HG03457 (cell line): Measurements from ENCODE around the gene SERPINA5.
"Not testable (repeated sequence)": the region's sequence is repeated elsewhere in the genome, so short reads cannot be mapped to it uniquely, and the experiment has no call there.

Experiments used
- ATAC-seq: cut with Tn5 transposase; IDR thresholded peaks from one replicate; pipeline ENCODE4 v1.9.1; 2021; ENCODE audit warnings: moderate number of reproducible peaks; ENCODE audit not compliant: unreplicated experiment

The SERPINA5 gene

GRCh38 chr14:94621358-94622134, 40.3 kb downstream of the SERPINA5 start:
- no peak for ATAC-seq

- no peak for ATAC-seq
Observed at GRCh38 chr14:94622653-94623421, 41.6 kb downstream of the SERPINA5 start.

- ATAC-seq: no peak
Observed at GRCh38 chr14:94623422-94623809, 42.2 kb downstream of the SERPINA5 start.

GRCh38 chr14:94623856-94624499, 42.8 kb downstream of the SERPINA5 start:
- no peak for ATAC-seq

- no peak for ATAC-seq
Observed at GRCh38 chr14:94624537-94625352, 43.5 kb downstream of the SERPINA5 start.

- ATAC-seq: no peak
Observed at GRCh38 chr14:94625353-94625635, 44.1 kb downstream of the SERPINA5 start.

GRCh38 chr14:94628578-94628977, 47.4 kb downstream of the SERPINA5 start:
- ATAC-seq: no peak

GRCh38 chr14:94630396-94630795, 49.2 kb downstream of the SERPINA5 start:
- no peak for ATAC-seq

- no peak for ATAC-seq
Observed at GRCh38 chr14:94631050-94631449, 49.8 kb downstream of the SERPINA5 start.

GRCh38 chr14:94631536-94632304, 50.5 kb downstream of the SERPINA5 start:
- no peak for ATAC-seq

GRCh38 chr14:94632305-94632590, 51.0 kb downstream of the SERPINA5 start:
- no peak for ATAC-seq

GRCh38 chr14:94633121-94633520, 51.9 kb downstream of the SERPINA5 start:
- no peak for ATAC-seq

- no peak for ATAC-seq
Observed at GRCh38 chr14:94635154-94635553, 53.9 kb downstream of the SERPINA5 start.

GRCh38 chr14:94636744-94637412, 55.7 kb downstream of the SERPINA5 start:
- no peak for ATAC-seq

GRCh38 chr14:94637814-94638213, 56.6 kb downstream of the SERPINA5 start:
- not testable (repeated sequence) for ATAC-seq

- ATAC-seq: no peak
Observed at GRCh38 chr14:94638339-94638738, 57.1 kb downstream of the SERPINA5 start.

- ATAC-seq: no peak
Observed at GRCh38 chr14:94638961-94639817, 58.0 kb downstream of the SERPINA5 start.

- no peak for ATAC-seq
Observed at GRCh38 chr14:94640721-94641631, 59.8 kb downstream of the SERPINA5 start.
